ENCODE measurements around the gene TBC1D9. TPM values are rescaled to one million over a fixed set of nuclear protein-coding genes. Genes with fewer than 3 reads are reported as not detected.
A peak's percentile ranks its signal among the peaks of the same experiment; 100 is the strongest.

Gene TBC1D9
- total and polyA plus RNA-seq, 4 donors, result 9.0 to 52.6 (median 24.5) TPM

GRCh38 chr4:140668111-140668510 is 88.1 kb downstream of the TBC1D9 start:
- DNase-seq, result no peak
- TF ChIP-seq, protein P1, sequence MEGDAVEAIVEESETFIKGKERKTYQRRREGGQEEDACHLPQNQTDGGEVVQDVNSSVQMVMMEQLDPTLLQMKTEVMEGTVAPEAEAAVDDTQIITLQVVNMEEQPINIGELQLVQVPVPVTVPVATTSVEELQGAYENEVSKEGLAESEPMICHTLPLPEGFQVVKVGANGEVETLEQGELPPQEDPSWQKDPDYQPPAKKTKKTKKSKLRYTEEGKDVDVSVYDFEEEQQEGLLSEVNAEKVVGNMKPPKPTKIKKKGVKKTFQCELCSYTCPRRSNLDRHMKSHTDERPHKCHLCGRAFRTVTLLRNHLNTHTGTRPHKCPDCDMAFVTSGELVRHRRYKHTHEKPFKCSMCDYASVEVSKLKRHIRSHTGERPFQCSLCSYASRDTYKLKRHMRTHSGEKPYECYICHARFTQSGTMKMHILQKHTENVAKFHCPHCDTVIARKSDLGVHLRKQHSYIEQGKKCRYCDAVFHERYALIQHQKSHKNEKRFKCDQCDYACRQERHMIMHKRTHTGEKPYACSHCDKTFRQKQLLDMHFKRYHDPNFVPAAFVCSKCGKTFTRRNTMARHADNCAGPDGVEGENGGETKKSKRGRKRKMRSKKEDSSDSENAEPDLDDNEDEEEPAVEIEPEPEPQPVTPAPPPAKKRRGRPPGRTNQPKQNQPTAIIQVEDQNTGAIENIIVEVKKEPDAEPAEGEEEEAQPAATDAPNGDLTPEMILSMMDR (IDR thresholded peaks at IDR 0.05; ENCODE audit: control extremely low read depth, extremely low read depth), result no peak
- Histone ChIP-seq H3K27ac (ENCODE audit: low read depth in 1 of 2, low read length in 1 of 2) (no peak overlapping the region), H3K27me3 (ENCODE audit: control insufficient read depth in 3 of 3, insufficient read depth in 3 of 3, low read length in 2 of 3) (no peaks in the 10 kb centered on the region), H3K9me3 (ENCODE audit: control insufficient read depth in 4 of 4, insufficient read depth in 3 of 4, low read length in 3 of 4) (no peaks in the 10 kb centered on the region), H3K4me1 (ENCODE audit: control insufficient read depth in 5 of 5, insufficient read depth in 5 of 5, low read length in 5 of 5) (peaks cover 0 to 5% (median 0%) of the 10 kb centered on the region in 5 donors), H3K9ac (ENCODE audit: insufficient read depth in 1 of 2, low read length in 2 of 2) (no peak overlapping the region), H3K4me3 (no peak overlapping the region), H3K36me3 (ENCODE audit: control insufficient read depth in 4 of 4, insufficient read depth in 4 of 4, low read length in 4 of 4) (peaks cover 9 to 33% (median 23%) of the 10 kb centered on the region in 4 donors)
- 92 to 96% methylated on average over 1 of the region's 1 CpG for WGBS, 2 donors
- no peak for ATAC-seq (ENCODE audit: insufficient read depth, low FRiP score)

GRCh38 chr4:140666889-140667614 is 89.1 kb downstream of the TBC1D9 start:
- Histone ChIP-seq H3K4me3 (no peak overlapping the region), H3K9me3 (ENCODE audit: control insufficient read depth in 4 of 4, insufficient read depth in 3 of 4, low read length in 3 of 4) (no peaks in the 10 kb centered on the region), H3K9ac (ENCODE audit: insufficient read depth in 1 of 2, low read length in 2 of 2) (no peak overlapping the region), H3K36me3 (ENCODE audit: control insufficient read depth in 4 of 4, insufficient read depth in 4 of 4, low read length in 4 of 4) (peaks cover 9 to 37% (median 25%) of the 10 kb centered on the region in 4 donors), H3K27ac (ENCODE audit: low read depth in 1 of 2, low read length in 1 of 2) (peak overlapping the region in 1 of 2 donors; percentile 28), H3K27me3 (ENCODE audit: control insufficient read depth in 3 of 3, insufficient read depth in 3 of 3, low read length in 2 of 3) (no peaks in the 10 kb centered on the region), H3K4me1 (ENCODE audit: control insufficient read depth in 5 of 5, insufficient read depth in 5 of 5, low read length in 5 of 5) (no peaks in the 10 kb centered on the region)
- DNase-seq, result no peak
- ATAC-seq (ENCODE audit: insufficient read depth, low FRiP score), result no peak
- TF ChIP-seq, protein P1 (IDR thresholded peaks at IDR 0.05; ENCODE audit: control extremely low read depth, extremely low read depth), result no peak
- WGBS, 2 donors, result 72 to 78% methylated on average over 11 of the region's 11 CpGs

DNA sequence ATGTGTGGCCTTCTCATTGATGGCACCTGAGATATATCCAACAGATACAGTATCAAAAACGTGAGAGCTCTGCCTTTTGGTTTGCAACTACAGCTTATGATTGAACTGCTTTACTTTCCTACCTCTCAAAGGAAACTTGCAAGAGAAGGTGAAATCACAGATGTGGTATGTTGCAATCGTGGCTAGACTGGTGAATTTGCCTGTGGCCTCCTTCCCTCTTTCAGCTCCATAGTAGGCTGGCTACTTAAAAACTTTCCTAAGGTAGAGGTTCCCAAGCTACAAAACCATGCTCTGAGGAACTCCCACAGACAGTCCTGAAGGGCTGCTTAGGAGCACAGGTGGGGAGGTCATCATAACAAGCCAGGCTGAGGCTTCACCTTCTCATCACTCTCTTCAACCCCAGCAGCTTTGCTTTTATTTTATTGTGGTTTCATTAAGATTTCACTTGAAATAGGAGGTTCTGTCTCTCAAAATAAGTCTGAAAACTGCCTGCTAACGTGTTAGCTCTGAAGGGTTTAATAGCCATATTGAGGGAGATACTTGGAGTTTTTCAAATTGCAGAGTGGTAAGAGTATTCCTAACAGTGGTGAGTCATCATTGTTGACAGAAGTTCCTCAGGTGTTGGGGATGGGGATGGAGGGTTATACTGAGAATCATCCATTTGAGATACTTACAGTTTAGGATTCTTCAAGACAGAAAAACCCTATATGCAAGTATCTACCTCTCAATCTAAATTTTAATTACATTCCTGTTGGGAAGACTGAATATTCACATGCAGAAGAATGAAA is 93.9 kb downstream of the TBC1D9 start:
- H3K27ac ChIP-seq (ENCODE audit: low read depth in 1 of 2, low read length in 1 of 2), result peak overlapping the region in 1 of 2 donors; percentile 52
- ATAC-seq (ENCODE audit: insufficient read depth, low FRiP score) (no peak), DNase-seq (peak in 1 of 3 donors; percentile 4)
- H3K9ac ChIP-seq (ENCODE audit: insufficient read depth in 1 of 2, low read length in 2 of 2), result no peak overlapping the region
- no peaks in the 10 kb centered on the region for H3K27me3 ChIP-seq (ENCODE audit: control insufficient read depth in 3 of 3, insufficient read depth in 3 of 3, low read length in 2 of 3)
- 60 to 61% methylated on average over 3 of the region's 3 CpGs for WGBS, 2 donors
- H3K36me3 ChIP-seq (ENCODE audit: control insufficient read depth in 4 of 4, insufficient read depth in 4 of 4, low read length in 4 of 4), result peaks cover 6 to 51% (median 23%) of the 10 kb centered on the region in 4 donors
- H3K4me3 ChIP-seq, result no peak overlapping the region
- TF ChIP-seq, protein P1 (IDR thresholded peaks at IDR 0.05; ENCODE audit: control extremely low read depth, extremely low read depth), result no peak
- no peaks in the 10 kb centered on the region for H3K9me3 ChIP-seq (ENCODE audit: control insufficient read depth in 4 of 4, insufficient read depth in 3 of 4, low read length in 3 of 4)
- no peaks in the 10 kb centered on the region for H3K4me1 ChIP-seq (ENCODE audit: control insufficient read depth in 5 of 5, insufficient read depth in 5 of 5, low read length in 5 of 5)
